Measurements from ENCODE around the gene LBHD1.
A peak's percentile ranks its signal among the peaks of the same experiment; 100 is the strongest.

The LBHD1 gene

GRCh38 chr11:62671608-62672389 lies at the start of gene LBHD1, which contains the start of gene UQCC3:
Gene LBHD1 (minus strand): TSS chr11:62672267. CDS start chr11:62670031, 2,236 bp downstream.
Gene UQCC3 (plus strand): TSS chr11:62671673. CDS start chr11:62671746, 73 bp downstream.
- CTCF ChIA-PET = interaction anchor here (0.5 to 2.1 kb wide), 4 partner anchors 9 to 211 kb away, joined by 3 to 13 read pairs (median 4); no protein-coding TSS in a partner anchor
- POLR2A ChIA-PET = interaction anchor here (0.7 to 7.2 kb wide), 44 partner anchors 9 to 276 kb away, joined by 3 to 61 read pairs (median 5); partner anchors contain the start of genes B3GAT3, BSCL2, EEF1G and GANAB
- TF ChIP-seq FOXA1 (IDR thresholded peaks at IDR 0.05) (no peak), FOXK2 (IDR thresholded peaks at IDR 0.05) (no peak), CTBP1 (IDR thresholded peaks at IDR 0.05; ENCODE audit: borderline replicate concordance) (0 out of 2 replicates have a peak, but pooled peaks have one; percentile 6), SUZ12 (IDR thresholded peaks at IDR 0.05) (no peak), TARDBP (IDR thresholded peaks at IDR 0.05) (no peak), ARNT (IDR thresholded peaks at IDR 0.05) (no peak), SP1 (IDR thresholded peaks at IDR 0.05) (no peak), PKNOX1 (IDR thresholded peaks at IDR 0.05) (no peak), L3MBTL2 (conservative IDR thresholded peaks at IDR 0.05) (peak; percentile 26; the same call in 1 of the 2 replicates), LEF1 (IDR thresholded peaks at IDR 0.05; ENCODE audit: borderline replicate concordance) (no peak), ELF4 (IDR thresholded peaks at IDR 0.05) (peak; percentile 56), BHLHE40 (IDR thresholded peaks at IDR 0.05; ENCODE audit: borderline replicate concordance) (no peak), ZNF384 (IDR thresholded peaks at IDR 0.05) (no peak), NFRKB (IDR thresholded peaks at IDR 0.05) (no peak), FOXM1 (IDR thresholded peaks at IDR 0.05; ENCODE audit: borderline replicate concordance) (no peak), HDGF (IDR thresholded peaks at IDR 0.05; ENCODE audit: borderline replicate concordance) (no peak)
- peak; percentile 62 for DNase-seq (ENCODE audit: extremely low spot score)

GRCh38 chr11:62719302-62719978 lies 47.4 kb upstream of the LBHD1 start:
- POLR2A ChIA-PET = interaction anchor here (1.1 kb wide), 1 partner anchor 34 kb away, joined by 3 read pairs; the partner anchor contains the start of gene ZBTB3
- TF ChIP-seq CTBP1 (IDR thresholded peaks at IDR 0.05; ENCODE audit: borderline replicate concordance) = no peak
- TF ChIP-seq HDGF (IDR thresholded peaks at IDR 0.05; ENCODE audit: borderline replicate concordance) = no peak
- no peak for TF ChIP-seq FOXM1 (IDR thresholded peaks at IDR 0.05; ENCODE audit: borderline replicate concordance)
- TF ChIP-seq FOXA1 (IDR thresholded peaks at IDR 0.05) = no peak
- no peak for TF ChIP-seq ZNF384 (IDR thresholded peaks at IDR 0.05)
- TF ChIP-seq SP1 (IDR thresholded peaks at IDR 0.05) = no peak
- TF ChIP-seq ELF4 (IDR thresholded peaks at IDR 0.05) = no peak
- no peak for TF ChIP-seq TARDBP (IDR thresholded peaks at IDR 0.05)
- no peak for TF ChIP-seq LEF1 (IDR thresholded peaks at IDR 0.05; ENCODE audit: borderline replicate concordance)
- TF ChIP-seq ARNT (IDR thresholded peaks at IDR 0.05) = no peak
- no peak for TF ChIP-seq PKNOX1 (IDR thresholded peaks at IDR 0.05)
- TF ChIP-seq L3MBTL2 (conservative IDR thresholded peaks at IDR 0.05) = no peak
- DNase-seq (ENCODE audit: extremely low spot score) = no peak
- CTCF ChIA-PET = interaction anchor here (0.6 to 0.7 kb wide), 2 partner anchors 9 to 17 kb away, joined by 3 read pairs; no protein-coding TSS in a partner anchor

- DNase-seq (ENCODE audit: extremely low spot score) = no peak
- CTCF ChIA-PET = no interaction called here
- TF ChIP-seq CTBP1 (IDR thresholded peaks at IDR 0.05; ENCODE audit: borderline replicate concordance) (no peak), TARDBP (IDR thresholded peaks at IDR 0.05) (no peak), HDGF (IDR thresholded peaks at IDR 0.05; ENCODE audit: borderline replicate concordance) (no peak), ELF4 (IDR thresholded peaks at IDR 0.05) (no peak), ARNT (IDR thresholded peaks at IDR 0.05) (no peak), FOXA1 (IDR thresholded peaks at IDR 0.05) (no peak), PKNOX1 (IDR thresholded peaks at IDR 0.05) (no peak), FOXM1 (IDR thresholded peaks at IDR 0.05; ENCODE audit: borderline replicate concordance) (no peak), SUZ12 (IDR thresholded peaks at IDR 0.05) (no peak), BHLHE40 (IDR thresholded peaks at IDR 0.05; ENCODE audit: borderline replicate concordance) (no peak)
- POLR2A ChIA-PET = interaction anchor here (3.4 kb wide), 1 partner anchor 10 kb away, joined by 18 read pairs; the partner anchor contains the start of gene HNRNPUL2
These were observed 44.7 kb upstream of the LBHD1 start for GRCh38 chr11:62716816-62717215.

GRCh38 chr11:62716206-62716605 lies 44.1 kb upstream of the LBHD1 start:
- no peak for TF ChIP-seq FOXA1 (IDR thresholded peaks at IDR 0.05)
- TF ChIP-seq LEF1 (IDR thresholded peaks at IDR 0.05; ENCODE audit: borderline replicate concordance) = no peak
- TF ChIP-seq ELF4 (IDR thresholded peaks at IDR 0.05) = no peak
- TF ChIP-seq ZNF384 (IDR thresholded peaks at IDR 0.05) = no peak
- TF ChIP-seq ARNT (IDR thresholded peaks at IDR 0.05) = no peak
- TF ChIP-seq PKNOX1 (IDR thresholded peaks at IDR 0.05) = no peak
- no peak for TF ChIP-seq L3MBTL2 (conservative IDR thresholded peaks at IDR 0.05)
- TF ChIP-seq FOXM1 (IDR thresholded peaks at IDR 0.05; ENCODE audit: borderline replicate concordance) = no peak
- TF ChIP-seq CTBP1 (IDR thresholded peaks at IDR 0.05; ENCODE audit: borderline replicate concordance) = no peak
- no peak for TF ChIP-seq BHLHE40 (IDR thresholded peaks at IDR 0.05; ENCODE audit: borderline replicate concordance)
- no peak for TF ChIP-seq NFRKB (IDR thresholded peaks at IDR 0.05)
- TF ChIP-seq HDGF (IDR thresholded peaks at IDR 0.05; ENCODE audit: borderline replicate concordance) = no peak
- no peak for TF ChIP-seq TARDBP (IDR thresholded peaks at IDR 0.05)
- TF ChIP-seq SUZ12 (IDR thresholded peaks at IDR 0.05) = no peak
- TF ChIP-seq FOXK2 (IDR thresholded peaks at IDR 0.05) = no peak
- no peak for TF ChIP-seq SP1 (IDR thresholded peaks at IDR 0.05)
- no peak for DNase-seq (ENCODE audit: extremely low spot score)
- CTCF ChIA-PET = no interaction called here
- POLR2A ChIA-PET = interaction anchor here (0.6 to 3.4 kb wide), 3 partner anchors 10 to 95 kb away, joined by 3 to 18 read pairs (median 3); partner anchors contain the start of gene HNRNPUL2

All from HEK293T (cell line).